Peyer's patch (tissue), 4 donors: ENCODE measurements around the gene POLD2. TPM values are rescaled to one million over a fixed set of nuclear protein-coding genes. Genes with fewer than 3 reads are reported as not detected.

Experiments
- DNase-seq, 3 donors: peaks; one replicate each; pipeline ENCODE4 v3.0.0-alpha.2; 2017 to 2019
- H3K27ac ChIP-seq, 4 donors: fragments of 200-600 bp; sonication (generic); one replicate each; pipeline ENCODE4 v1.5.1; 2016 to 2019
- H3K27me3 ChIP-seq, 2 donors: fragments of 200-600 bp; sonication (generic); one replicate each; pipeline ENCODE4 v1.5.1; 2019
- H3K36me3 ChIP-seq, 3 donors: fragments of 200-600 bp; sonication (generic); one replicate each; pipeline ENCODE4 v1.5.1; 2016 to 2019
- H3K4me1 ChIP-seq, 4 donors: fragments of 200-600 bp; sonication (generic); one replicate each; pipeline ENCODE4 v1.5.1; 2016 to 2019
- H3K4me3 ChIP-seq, 4 donors: fragments of 200-600 bp; sonication (generic); 1 replicate in 3 of 4; 2 replicates in 1 of 4; pipeline ENCODE4 v1.5.1; 2016 to 2019; ENCODE audit warnings: mild to moderate bottlenecking in 1 of 4
- H3K9me3 ChIP-seq, 4 donors: fragments of 200-600 bp; sonication (generic); one replicate each; pipeline ENCODE4 v1.5.1; 2016 to 2019; ENCODE audit warnings: mild to moderate bottlenecking in 1 of 4
- CTCF ChIP-seq, 6 experiments: fragments of 450-650 bp in 4 of 6; fragments of 200-600 bp in 2 of 6; sonication (generic) in 1 of 6; IDR thresholded peaks; one replicate each; pipeline ENCODE4 v1.5.1; 2017 to 2019; ENCODE audit warnings: antibody characterized with exemption in 6 of 6, mild to moderate bottlenecking in 3 of 6, moderate library complexity in 1 of 6
- POLR2A ChIP-seq, 2 donors: fragments of 450-650 bp; IDR thresholded peaks; one replicate each; pipeline ENCODE4 v1.5.1; 2017; ENCODE audit warnings: antibody characterized with exemption in 2 of 2, mild to moderate bottlenecking in 2 of 2, moderate library complexity in 2 of 2
- total RNA-seq, 4 donors: library from RNA; depleted of rRNA; stranded (reverse); fragments of >200 nt; gene quantifications; one replicate each; pipeline ENCODE4 v1.1.0, GENCODE V29; 2016

Gene POLD2
- total RNA-seq, 4 donors from 2014 or later = 7.4 to 80.9 (median 28.4) TPM

- H3K9me3 ChIP-seq = no peaks in the 10 kb centered on the region
These were observed 30.6 kb upstream of the POLD2 start for GRCh38 chr7:44153948-44154335.

GRCh38 chr7:44152971-44153947 is 29.9 kb upstream of the POLD2 start:
- Histone ChIP-seq H3K9me3 (no peaks in the 10 kb centered on the region), H3K4me3 (no peak overlapping the region), H3K4me1 (no peaks in the 10 kb centered on the region), H3K36me3 (no peaks in the 10 kb centered on the region), H3K27me3 (no peaks in the 10 kb centered on the region), H3K27ac (no peak overlapping the region)
- DNase-seq = peak in 1 of 3 donors; percentile 45
- TF ChIP-seq POLR2A (IDR thresholded peaks at IDR 0.05) (no peak), CTCF (IDR thresholded peaks at IDR 0.05) (no peak)

More at GRCh38 chr7:44153948-44154335, 30.6 kb upstream of the POLD2 start:
- no peak for TF ChIP-seq POLR2A (IDR thresholded peaks at IDR 0.05)
- TF ChIP-seq CTCF (IDR thresholded peaks at IDR 0.05) = no peak
- peak in 1 of 3 donors; percentile 37 for DNase-seq
- H3K36me3 ChIP-seq = no peaks in the 10 kb centered on the region
- no peak overlapping the region for H3K4me3 ChIP-seq
- H3K27ac ChIP-seq = no peak overlapping the region
- H3K27me3 ChIP-seq = no peaks in the 10 kb centered on the region
- H3K4me1 ChIP-seq = no peaks in the 10 kb centered on the region

GRCh38 chr7:44151956-44152355 is 28.6 kb upstream of the POLD2 start:
- Histone ChIP-seq H3K4me3 (no peak overlapping the region), H3K9me3 (no peaks in the 10 kb centered on the region), H3K27me3 (no peaks in the 10 kb centered on the region), H3K4me1 (no peaks in the 10 kb centered on the region), H3K27ac (no peak overlapping the region), H3K36me3 (no peaks in the 10 kb centered on the region)
- peak in 1 of 3 donors; percentile 37 for DNase-seq
- TF ChIP-seq POLR2A (IDR thresholded peaks at IDR 0.05) (no peak), CTCF (IDR thresholded peaks at IDR 0.05) (no peak)

- H3K4me1 ChIP-seq = peaks cover 0 to 6% (median under 1%) of the 10 kb centered on the region in 4 donors
- H3K27ac ChIP-seq = no peak overlapping the region
- DNase-seq = peak in 1 of 3 donors; percentile 34
- no peaks in the 10 kb centered on the region for H3K27me3 ChIP-seq
- no peaks in the 10 kb centered on the region for H3K36me3 ChIP-seq
- TF ChIP-seq POLR2A (IDR thresholded peaks at IDR 0.05) = no peak
- TF ChIP-seq CTCF (IDR thresholded peaks at IDR 0.05) = no peak
- no peak overlapping the region for H3K4me3 ChIP-seq
- H3K9me3 ChIP-seq = no peaks in the 10 kb centered on the region
These were observed 27.9 kb upstream of the POLD2 start for GRCh38 chr7:44150966-44151941.

GRCh38 chr7:44150466-44150832 is 27.1 kb upstream of the POLD2 start:
- H3K27ac ChIP-seq = no peak overlapping the region

More at GRCh38 chr7:44150466-44150832, 27.1 kb upstream of the POLD2 start:
- Histone ChIP-seq H3K36me3 (no peaks in the 10 kb centered on the region), H3K27me3 (no peaks in the 10 kb centered on the region), H3K4me1 (peaks cover 0 to 14% (median 4%) of the 10 kb centered on the region in 4 donors), H3K9me3 (no peaks in the 10 kb centered on the region), H3K4me3 (no peak overlapping the region)
- TF ChIP-seq CTCF (IDR thresholded peaks at IDR 0.05) (no peak), POLR2A (IDR thresholded peaks at IDR 0.05) (no peak)
- DNase-seq = peak in 1 of 3 donors; percentile 38
